HL-60/S4 treated with phorbol 12-myristate 13-acetate at 8.2 ng/mL for 4 days and 3 days (cell line): Measurements from ENCODE around the gene QPRT.
"Not testable (repeated sequence)": the region's sequence is repeated elsewhere in the genome, so short reads cannot be mapped to it uniquely, and the experiment has no call there.

ENCODE experiments used
- in situ Hi-C: fragments of 300-500 bp; cut with MboI; formaldehyde crosslinking; loops from 2 replicates; pipeline ENCODE4 v1.15.0; 2022; ENCODE audit warnings: low sequenced_read_pairs

QPRT gene

DNA sequence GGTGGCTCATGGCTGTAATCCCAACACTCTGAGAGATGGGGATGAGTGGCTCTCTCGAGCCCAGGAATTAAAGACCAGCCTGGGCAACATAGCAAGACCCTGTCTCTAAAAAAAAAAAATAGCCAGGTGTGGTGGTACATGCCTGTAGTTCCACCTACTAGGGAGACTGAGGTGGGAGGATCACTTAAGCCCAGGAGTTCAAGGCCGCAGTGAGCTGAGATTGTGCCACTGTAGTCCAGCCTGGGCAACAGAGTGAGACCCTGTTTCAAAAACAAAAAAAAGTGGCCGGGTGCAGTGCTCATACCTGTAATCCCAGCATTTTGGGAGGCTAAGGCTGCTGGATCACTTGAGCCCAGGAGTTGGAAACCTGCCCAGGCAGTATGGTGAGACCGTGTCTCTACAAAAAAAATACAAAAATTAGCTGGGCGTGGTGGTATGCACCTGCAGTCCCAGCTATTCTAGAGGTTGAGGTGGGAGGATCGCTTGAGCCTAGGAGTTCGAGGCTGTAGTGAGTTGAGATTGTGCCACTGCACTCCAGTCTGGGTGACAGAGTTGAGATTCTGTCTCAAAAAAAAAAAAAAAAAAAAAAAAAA lies 63.8 kb downstream of the QPRT start:
- in situ Hi-C loops, result no loop called here

DNA sequence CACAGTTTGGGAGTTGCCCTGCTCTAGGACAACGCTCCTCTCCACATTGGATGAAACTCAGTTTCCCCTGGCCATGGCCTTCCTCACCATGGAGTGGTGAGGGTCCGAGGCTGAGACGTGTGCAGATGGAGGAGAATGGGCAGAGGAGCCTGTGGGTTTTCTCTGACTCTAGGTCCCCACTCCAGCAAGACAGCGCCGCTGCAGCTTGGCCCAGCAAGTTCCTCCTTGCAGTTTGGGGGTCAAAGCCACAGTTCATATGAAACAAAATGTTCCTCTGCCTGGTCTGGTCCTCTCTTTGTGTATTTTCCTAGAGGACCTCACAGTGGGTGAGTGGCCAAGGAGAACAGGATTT lies 64.5 kb downstream of the QPRT start:
- in situ Hi-C loops, result no loop called here

DNA sequence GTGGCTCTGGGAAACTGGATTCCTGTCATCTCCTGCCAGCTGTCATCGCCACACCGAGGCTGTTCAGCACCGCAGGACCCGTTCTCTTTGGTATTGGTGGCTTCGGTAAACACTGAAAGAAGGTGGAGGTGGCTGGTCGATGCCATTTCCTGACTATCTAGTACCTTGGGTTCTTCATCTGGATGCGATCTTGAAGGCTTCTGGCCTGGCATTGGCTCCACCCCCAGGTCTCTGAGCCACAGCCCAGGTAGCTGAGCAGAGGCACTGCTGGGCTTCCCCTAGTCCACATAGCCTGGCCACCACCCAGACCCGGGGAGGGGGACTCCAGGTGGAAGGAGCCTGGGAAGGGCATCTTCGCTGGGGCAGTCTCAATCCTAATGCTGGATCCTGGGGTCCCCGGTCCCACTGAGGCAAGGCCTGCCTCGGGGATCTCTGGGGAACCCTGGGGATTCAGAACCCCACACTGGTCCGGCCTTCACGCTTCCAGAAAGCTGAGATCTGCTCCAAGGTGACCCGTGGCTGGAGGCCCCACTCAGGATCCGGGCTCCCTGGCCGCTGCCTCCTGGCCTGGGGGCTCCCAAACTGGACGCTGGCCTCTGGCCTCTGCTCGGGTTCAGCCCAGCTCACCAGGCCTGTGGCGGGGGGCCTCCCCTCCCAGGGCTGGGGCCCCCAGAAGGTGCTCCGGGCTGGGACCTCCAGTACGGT lies 65.0 kb downstream of the QPRT start:
- in situ Hi-C loops, result no loop called here

DNA sequence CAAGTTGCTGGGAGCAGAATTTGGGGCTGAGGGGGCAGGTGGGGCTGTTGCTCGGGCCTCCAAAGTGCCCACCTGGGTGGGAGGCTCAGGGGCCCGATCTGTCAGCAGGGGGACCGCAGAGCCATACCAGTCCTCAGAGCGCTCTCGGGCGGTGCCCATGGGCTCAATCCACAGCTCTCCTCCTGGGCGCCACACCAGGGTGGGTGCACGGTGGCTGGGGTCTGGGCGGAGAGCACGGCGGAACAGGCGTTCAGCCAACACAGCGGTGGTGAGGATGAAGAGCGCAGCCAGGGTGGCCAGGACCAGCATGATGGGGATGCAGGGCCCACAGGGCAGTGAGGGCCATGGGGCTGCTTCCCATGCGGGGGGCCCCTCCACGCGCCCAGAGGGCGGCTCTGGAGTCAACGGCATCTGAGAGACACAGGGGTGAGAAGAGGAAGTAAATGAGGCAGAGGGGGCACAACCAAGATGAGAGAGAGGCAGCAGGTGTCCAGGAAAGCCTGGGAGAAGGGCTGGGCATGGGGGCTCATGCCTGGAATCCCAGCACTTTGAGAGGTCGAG lies 65.6 kb downstream of the QPRT start:
- in situ Hi-C loops, result no loop called here

DNA sequence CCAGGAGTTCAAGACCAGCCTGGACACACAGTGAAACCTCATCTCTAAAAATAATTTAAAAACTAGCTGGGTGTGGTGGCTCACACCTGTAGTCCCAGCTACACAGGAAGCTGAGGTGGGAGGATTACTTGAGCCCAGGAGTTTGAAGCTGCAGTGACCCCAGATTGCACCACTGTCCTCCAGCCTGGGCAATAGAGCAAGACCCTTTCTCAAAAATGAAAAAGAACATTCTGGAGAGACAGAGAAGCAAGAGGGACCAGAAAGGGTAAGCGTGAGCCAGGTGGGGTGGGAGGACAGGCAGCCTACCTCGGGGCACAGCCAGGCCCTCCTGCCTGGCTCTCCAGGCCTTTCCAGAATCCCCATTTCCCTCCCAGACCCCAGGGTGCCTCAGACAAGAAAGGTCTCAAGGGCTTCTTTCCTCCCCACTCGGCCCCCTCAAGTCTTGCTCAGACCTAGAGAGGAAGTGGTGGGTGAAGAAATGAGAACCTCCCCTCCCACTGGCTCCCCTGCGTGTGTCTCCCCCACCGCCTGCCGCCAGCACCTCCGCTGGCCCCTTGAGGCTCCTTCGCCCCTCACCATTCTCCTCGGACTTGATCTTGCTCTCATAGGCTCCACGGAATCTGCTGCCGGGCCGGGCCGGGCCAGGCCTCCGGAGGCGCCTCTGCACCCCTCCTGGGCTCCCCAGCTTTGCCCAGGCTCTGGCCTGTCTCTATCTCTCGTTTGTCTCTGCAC lies 66.3 kb downstream of the QPRT start:
- in situ Hi-C loops, result no loop called here

DNA sequence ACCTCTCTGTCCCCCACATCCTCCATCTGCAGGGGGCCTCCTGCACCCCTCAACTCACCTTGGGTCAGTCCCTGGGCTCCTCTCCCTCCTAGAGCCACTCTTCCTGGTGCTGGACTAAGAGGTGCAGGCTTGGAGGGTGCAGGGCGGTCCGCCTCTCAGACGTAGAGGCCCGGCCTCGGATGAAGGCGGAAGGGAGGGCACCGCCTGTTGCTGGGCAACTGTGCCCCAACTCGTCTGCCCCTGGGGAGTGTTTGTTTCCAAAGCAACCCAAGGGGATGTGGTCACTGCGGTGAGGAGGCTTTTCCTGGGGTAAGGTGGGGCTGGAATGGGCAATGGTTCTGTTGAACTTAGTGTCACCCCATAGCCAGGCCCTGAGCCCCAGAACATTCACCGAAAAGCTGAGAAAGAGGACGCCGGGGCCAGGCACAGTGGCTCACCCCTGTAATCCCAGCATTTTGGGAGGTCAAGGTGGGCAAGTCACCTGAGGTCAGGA lies 66.9 kb downstream of the QPRT start, which contains the start of gene C16orf54:
Gene C16orf54, minus strand, starts transcription at position 138 of the 493 bp plus-strand sequence. CDS start 1,039 bp downstream, outside the sequence.
- in situ Hi-C loops, result no loop called here

DNA sequence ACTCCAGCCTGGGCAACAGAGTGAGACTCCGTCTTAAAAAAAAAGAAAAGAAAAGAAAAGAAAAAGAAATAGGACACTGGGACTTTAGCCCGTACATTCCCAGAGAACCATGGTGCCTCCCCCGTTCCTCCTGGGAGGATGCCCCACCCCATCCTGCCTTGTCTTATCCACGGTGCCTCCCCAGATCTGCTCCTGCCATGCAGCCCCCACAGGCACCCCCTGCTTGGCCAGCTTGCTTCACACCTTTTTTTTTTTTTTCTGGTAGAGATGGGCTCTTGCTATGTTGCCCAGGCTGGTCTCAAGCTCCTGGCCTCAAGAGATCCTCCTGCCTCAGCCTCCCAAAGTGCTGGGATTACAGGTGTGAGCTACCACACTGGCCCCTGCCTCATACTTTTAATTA lies 67.5 kb downstream of the QPRT start:
- in situ Hi-C loops, result not testable (repeated sequence)
